ENCODE measurements around the gene ZCCHC4. TPM values are rescaled to one million over a fixed set of nuclear protein-coding genes. Genes with fewer than 3 reads are reported as not detected.

The ZCCHC4 gene
- total RNA-seq, 1 donor from 2014 or later, result 11.5 TPM

- no peak for DNase-seq (ENCODE audit: low read depth, low spot score)
- Mint-ChIP-seq H3K4me1 (no peaks in the 10 kb centered on the region), H3K36me3 (ENCODE audit: low read depth) (peaks cover 14% of the 10 kb centered on the region)
Measured at GRCh38 chr4:25406081-25406692, 93.6 kb downstream of the ZCCHC4 start.

GRCh38 chr4:25410820-25411529, 98.4 kb downstream of the ZCCHC4 start:
- Mint-ChIP-seq H3K27ac (ENCODE audit: unreplicated experiment) (no peak overlapping the region), H3K4me3 (no peak overlapping the region), H3K4me1 (no peaks in the 10 kb centered on the region), H3K27me3 (ENCODE audit: low read depth) (no peaks in the 10 kb centered on the region), H3K9me3 (no peaks in the 10 kb centered on the region), H3K36me3 (ENCODE audit: low read depth) (peaks cover 11% of the 10 kb centered on the region)
- no peak for DNase-seq (ENCODE audit: low read depth, low spot score)
- TF ChIP-seq CTCF (conservative IDR thresholded peaks at IDR 0.05), result no peak

More at GRCh38 chr4:25406081-25406692, 93.6 kb downstream of the ZCCHC4 start:
- H3K27me3 Mint-ChIP-seq (ENCODE audit: low read depth), result no peaks in the 10 kb centered on the region
- H3K4me3 Mint-ChIP-seq, result no peak overlapping the region
- no peak for TF ChIP-seq CTCF (conservative IDR thresholded peaks at IDR 0.05)
- no peaks in the 10 kb centered on the region for H3K9me3 Mint-ChIP-seq
- no peak overlapping the region for H3K27ac Mint-ChIP-seq (ENCODE audit: unreplicated experiment)

GRCh38 chr4:25413261-25413660, 100.7 kb downstream of the ZCCHC4 start:
- TF ChIP-seq CTCF (conservative IDR thresholded peaks at IDR 0.05), result no peak
- no peak for DNase-seq (ENCODE audit: low read depth, low spot score)
- H3K27me3 Mint-ChIP-seq (ENCODE audit: low read depth), result no peaks in the 10 kb centered on the region
- no peak overlapping the region for H3K27ac Mint-ChIP-seq (ENCODE audit: unreplicated experiment)
- H3K4me3 Mint-ChIP-seq, result no peak overlapping the region
- no peaks in the 10 kb centered on the region for H3K4me1 Mint-ChIP-seq
- no peaks in the 10 kb centered on the region for H3K9me3 Mint-ChIP-seq
- H3K36me3 Mint-ChIP-seq (ENCODE audit: low read depth), result peaks cover 12% of the 10 kb centered on the region

GRCh38 chr4:25417014-25417413, 104.4 kb downstream of the ZCCHC4 start:
- H3K27ac Mint-ChIP-seq (ENCODE audit: unreplicated experiment), result no peak overlapping the region
- H3K4me3 Mint-ChIP-seq, result no peak overlapping the region
- H3K9me3 Mint-ChIP-seq, result no peaks in the 10 kb centered on the region
- no peaks in the 10 kb centered on the region for H3K27me3 Mint-ChIP-seq (ENCODE audit: low read depth)
- peaks cover 4% of the 10 kb centered on the region for H3K36me3 Mint-ChIP-seq (ENCODE audit: low read depth)
- DNase-seq (ENCODE audit: low read depth, low spot score), result no peak
- H3K4me1 Mint-ChIP-seq, result no peaks in the 10 kb centered on the region
- TF ChIP-seq CTCF (conservative IDR thresholded peaks at IDR 0.05), result no peak

Other genes starting within 250 kb of the ZCCHC4 start
- gene SEPSECS, start 152.3 kb upstream of the ZCCHC4 start, total RNA-seq, result 8.2 and 9.3 TPM in 2 replicates
- gene PI4K2B, start 78.7 kb upstream of the ZCCHC4 start, total RNA-seq, result 10.7 and 11.6 TPM in 2 replicates
- 32.4 and 34.1 TPM in 2 replicates for gene ANAPC4, start 64.5 kb downstream of the ZCCHC4 start, total RNA-seq